ENCODE data around the gene NSD1. TPM values are rescaled to one million over a fixed set of nuclear protein-coding genes. Genes with fewer than 3 reads are reported as not detected.

NSD1 gene
- total and polyA plus RNA-seq, 2 of the 8 experiments (the other 6 are each of a cell fraction or from before 2014, with no cell fraction given), result 22.8 to 168 TPM

DNA sequence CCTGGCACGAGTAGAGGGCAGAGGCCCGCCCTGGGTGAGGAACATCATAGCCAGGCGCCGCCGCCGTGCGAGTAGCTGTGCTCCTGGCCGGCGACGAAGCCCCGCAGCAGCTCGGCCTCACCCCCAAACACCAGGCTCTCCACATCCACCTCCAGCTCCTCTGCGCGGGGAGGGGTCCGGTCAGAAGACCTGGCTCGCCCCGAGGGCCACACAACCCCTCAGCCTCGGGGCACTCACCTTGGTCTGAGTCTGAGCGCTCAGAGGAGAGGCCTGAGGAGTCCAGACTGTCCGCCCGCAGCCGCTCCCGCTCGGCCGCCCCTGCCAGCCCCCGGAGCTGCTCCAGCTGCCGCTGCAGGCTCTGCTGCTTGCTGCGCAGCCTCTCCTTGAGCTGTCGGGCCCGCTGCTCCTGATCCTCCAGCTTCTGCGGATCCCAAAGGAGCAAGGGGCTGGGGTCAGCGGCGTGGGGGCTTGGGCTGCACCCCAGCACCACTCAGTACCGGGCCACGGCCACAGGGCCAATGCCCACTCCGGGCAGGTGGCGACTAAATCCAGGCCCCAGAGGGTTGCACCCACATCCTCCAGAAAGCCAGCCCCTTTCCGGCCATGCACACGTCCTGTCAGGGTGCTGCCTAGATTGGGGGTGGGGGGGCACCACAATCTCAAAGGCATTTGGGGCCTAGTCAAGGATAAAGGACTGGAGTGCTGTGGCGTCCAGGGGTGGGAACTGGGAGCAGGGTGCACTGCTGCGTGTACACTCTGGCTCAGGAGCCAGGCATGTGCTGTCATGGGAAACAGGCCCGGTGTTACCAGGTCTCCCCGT is 174.2 kb downstream of the NSD1 start:
- peaks cover 3 to 19% (median 13%) of the 10 kb centered on the region in 4 experiments; a peak in 6 of 8 replicates for H3K36me3 ChIP-seq (ENCODE audit: control insufficient read depth in 2 of 4, insufficient read depth in 4 of 4, low read length in 3 of 4)
- H3K18ac ChIP-seq (ENCODE audit: extremely low read depth, low read length), result no peak overlapping the region
- TF ChIP-seq YY1 (IDR thresholded peaks at IDR 0.05; ENCODE audit: low read depth, low read length), result no peak
- TF ChIP-seq SIX5 (IDR thresholded peaks at IDR 0.05; ENCODE audit: low read depth, low read length), result no peak
- TF ChIP-seq TAF7 (optimal IDR thresholded peaks at IDR 0.05; ENCODE audit: borderline replicate concordance, low read depth, low read length), result no peak
- no peak for TF ChIP-seq USF2 (IDR thresholded peaks at IDR 0.05; ENCODE audit: low read length)
- no peak for TF ChIP-seq CTBP2 (IDR thresholded peaks at IDR 0.05; ENCODE audit: borderline replicate concordance, insufficient read depth, insufficient read length, low read length)
- no peak for TF ChIP-seq BRCA1 (IDR thresholded peaks at IDR 0.05; ENCODE audit: low read depth, low read length)
- TF ChIP-seq TAF1 (IDR thresholded peaks at IDR 0.05; ENCODE audit: low read depth, low read length), result no peak
- H2BK20ac ChIP-seq (ENCODE audit: low read length), result no peak overlapping the region
- peaks cover 9% of the 10 kb centered on the region for H3K79me1 ChIP-seq (ENCODE audit: low read depth, low read length)
- H2BK5ac ChIP-seq (ENCODE audit: low read depth, low read length), result no peak overlapping the region
- H2BK12ac ChIP-seq (ENCODE audit: low read depth, low read length), result no peak overlapping the region
- peaks cover 20% of the 10 kb centered on the region for H3K23me2 ChIP-seq (ENCODE audit: low read depth, low read length)
- no peak overlapping the region for H2AK5ac ChIP-seq (ENCODE audit: low read depth, low read length)
- H3K23ac ChIP-seq (ENCODE audit: insufficient read length), result no peak overlapping the region
- H3K27ac ChIP-seq (ENCODE audit: low read depth, low read length), result no peak overlapping the region
- ChIA-PET CTCF (ENCODE audit: partially characterized antibody) (interaction anchor here (0.7 to 16.6 kb wide), 16 partner anchors 9 to 236 kb away, joined by 3 to 251 read pairs (median 7); partner anchors contain the start of genes LMAN2 and PRR7), POLR2A (ENCODE audit: partially characterized antibody) (interaction anchor here (0.9 to 12.1 kb wide), 6 partner anchors 129 to 179 kb away, joined by 3 to 111 read pairs (median 4); partner anchors contain the start of gene NSD1)
- 92% methylated on average over 35 of the region's 43 CpGs; no CpG with 5 or more reads in 1 of the 2 experiments for WGBS, 2 experiments (ENCODE audit: extremely low coverage in 1 of 2, insufficient coverage in 1 of 2, insufficient read length in 1 of 2, insufficient replicate concordance in 2 of 2, low coverage in 1 of 2, low lambda C conversion rate in 2 of 2, missing lambda C conversion rate in 1 of 2)
- H2BK15ac ChIP-seq (ENCODE audit: low read length), result no peak overlapping the region
- no peak overlapping the region for H3K56ac ChIP-seq (replicated peaks; ENCODE audit: insufficient read length, low read depth, low read length)
- no peak overlapping the region for H3K14ac ChIP-seq (ENCODE audit: insufficient read length)
- H2BK120ac ChIP-seq (replicated peaks; ENCODE audit: low read depth, low read length), result no peak overlapping the region
- no peak overlapping the region for H2AFZ ChIP-seq (ENCODE audit: low read length)
- no peak overlapping the region for H3K4me3 ChIP-seq (ENCODE audit: extremely low read depth in 1 of 4, insufficient read depth in 2 of 4, low read depth in 3 of 4, low read length in 4 of 4)
- H4K8ac ChIP-seq (ENCODE audit: extremely low read depth, insufficient read depth, low read length), result no peak overlapping the region; the same call in 1 of the 2 replicates
- peaks cover 0 to 19% (median 14%) of the 10 kb centered on the region in 4 experiments; a peak in 6 of 7 replicates for H3K4me1 ChIP-seq (replicated peaks in 1 of 4; ENCODE audit: control insufficient read depth in 3 of 4, insufficient read depth in 4 of 4, low read length in 3 of 4)
- H3K4ac ChIP-seq (replicated peaks; ENCODE audit: insufficient read length, low read depth, low read length), result no peak overlapping the region
- H3K9ac ChIP-seq (replicated peaks in 1 of 4; ENCODE audit: extremely low read depth in 1 of 4, low read depth in 3 of 4, low read length in 3 of 4), result no peak overlapping the region; a peak in 1 of 7 replicates
- no peak for DNase-seq (ENCODE audit: low read depth in 1 of 2, low spot score in 2 of 2)
- peaks cover 10 to 19% of the 10 kb centered on the region in 2 experiments for H3K79me2 ChIP-seq (ENCODE audit: control insufficient read depth in 1 of 2, insufficient read depth in 2 of 2, low read length in 2 of 2)
- H4K5ac ChIP-seq (ENCODE audit: insufficient read length, low read depth, low read length), result no peak overlapping the region
- H3K9me3 ChIP-seq (ENCODE audit: insufficient read depth in 2 of 2, low read depth in 1 of 2, low read length in 1 of 2), result no peaks in the 10 kb centered on the region
- no peaks in the 10 kb centered on the region for H3K27me3 ChIP-seq (replicated peaks in 1 of 4; ENCODE audit: control insufficient read depth in 3 of 4, extremely low read depth in 1 of 4, insufficient read depth in 3 of 4, low read length in 3 of 4)
- H4K91ac ChIP-seq (replicated peaks; ENCODE audit: insufficient read length, low read length), result no peak overlapping the region
- H4K20me1 ChIP-seq (replicated peaks in 1 of 2; ENCODE audit: control insufficient read depth in 1 of 2, insufficient read depth in 2 of 2, low read length in 2 of 2), result peaks cover 5 to 15% of the 10 kb centered on the region in 2 experiments
- FAIRE-seq, result no peak
- H3K4me2 ChIP-seq (ENCODE audit: insufficient read depth in 1 of 2, low read depth in 2 of 2, low read length in 2 of 2), result no peak overlapping the region
